HG03457 (cell line): ENCODE results near the gene MLLT3.

Source experiments
- ATAC-seq: cut with Tn5 transposase; IDR thresholded peaks from one replicate; pipeline ENCODE4 v1.9.1; 2021; ENCODE audit warnings: moderate number of reproducible peaks; ENCODE audit not compliant: unreplicated experiment

MLLT3 gene

GRCh38 chr9:20630241-20630943, 8.1 kb upstream of the MLLT3 start:
- no peak for ATAC-seq

DNA sequence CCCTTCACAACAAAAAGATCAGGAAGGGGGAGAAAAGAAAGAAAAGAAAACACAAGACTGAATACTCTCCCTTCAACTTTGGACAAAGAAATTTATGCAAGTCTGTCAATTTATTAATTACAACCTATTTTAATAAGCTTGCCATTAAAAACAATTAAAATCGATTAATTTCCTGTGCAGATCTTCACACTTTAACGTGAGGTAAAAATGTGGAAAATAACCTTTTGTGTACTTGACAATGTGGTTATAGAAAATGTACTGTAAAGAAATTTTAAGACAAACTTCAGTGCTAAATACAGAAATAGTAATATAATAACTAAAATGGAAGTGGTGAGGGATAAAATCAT, 2.7 kb upstream of the MLLT3 start:
- no peak for ATAC-seq

- ATAC-seq: no peak
Measured at GRCh38 chr9:20624201-20625002, 2.1 kb upstream of the MLLT3 start.

- ATAC-seq: no peak
Measured at GRCh38 chr9:20623748-20624124, 1.4 kb upstream of the MLLT3 start.

- peak; percentile 16 for ATAC-seq
Measured at GRCh38 chr9:20623021-20623747, 885 bp upstream of the MLLT3 start.

DNA sequence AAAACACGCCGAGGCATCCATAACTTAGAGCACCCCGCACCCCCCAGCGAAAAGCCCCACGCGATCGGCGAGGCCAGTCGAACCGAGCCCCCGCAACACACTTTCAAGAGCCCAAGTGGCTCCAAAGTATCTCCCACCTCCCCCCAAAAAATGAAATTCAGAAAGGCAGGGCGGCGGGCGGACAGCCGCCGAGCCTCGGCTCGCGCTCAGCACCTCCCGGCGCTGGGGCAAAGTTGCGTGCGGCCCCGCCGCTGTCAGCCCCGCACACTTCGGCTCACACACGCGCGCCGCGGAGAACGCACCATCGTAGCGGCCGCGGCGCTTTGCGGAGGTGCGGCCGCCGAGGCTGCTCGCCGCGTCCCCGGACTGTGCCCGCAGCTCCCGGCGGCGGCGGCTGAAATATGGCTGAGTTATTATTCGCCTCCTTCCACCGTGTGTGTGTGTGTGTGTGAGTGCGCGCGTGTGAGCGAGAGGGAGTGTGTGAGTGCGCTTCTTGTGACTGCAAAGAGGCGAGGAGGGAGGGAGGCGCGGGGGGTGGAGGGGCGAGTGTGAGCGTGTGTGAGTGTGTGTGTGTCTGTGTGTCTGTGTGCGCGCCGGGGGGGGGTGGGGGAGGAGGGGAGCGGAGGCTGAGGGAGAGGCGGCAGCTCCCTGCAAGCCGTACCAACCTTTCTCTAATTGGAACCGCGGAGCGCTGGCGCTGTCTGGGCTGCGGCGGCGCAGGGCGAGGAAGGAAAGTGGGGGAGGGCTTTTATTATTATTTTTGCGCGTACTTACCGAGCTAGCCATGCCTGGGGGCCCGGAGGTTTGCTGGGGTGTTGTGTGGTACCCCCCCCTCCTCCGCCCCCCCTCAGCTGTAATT, 599 bp downstream of the MLLT3 start:
- ATAC-seq: peak; percentile 0

DNA sequence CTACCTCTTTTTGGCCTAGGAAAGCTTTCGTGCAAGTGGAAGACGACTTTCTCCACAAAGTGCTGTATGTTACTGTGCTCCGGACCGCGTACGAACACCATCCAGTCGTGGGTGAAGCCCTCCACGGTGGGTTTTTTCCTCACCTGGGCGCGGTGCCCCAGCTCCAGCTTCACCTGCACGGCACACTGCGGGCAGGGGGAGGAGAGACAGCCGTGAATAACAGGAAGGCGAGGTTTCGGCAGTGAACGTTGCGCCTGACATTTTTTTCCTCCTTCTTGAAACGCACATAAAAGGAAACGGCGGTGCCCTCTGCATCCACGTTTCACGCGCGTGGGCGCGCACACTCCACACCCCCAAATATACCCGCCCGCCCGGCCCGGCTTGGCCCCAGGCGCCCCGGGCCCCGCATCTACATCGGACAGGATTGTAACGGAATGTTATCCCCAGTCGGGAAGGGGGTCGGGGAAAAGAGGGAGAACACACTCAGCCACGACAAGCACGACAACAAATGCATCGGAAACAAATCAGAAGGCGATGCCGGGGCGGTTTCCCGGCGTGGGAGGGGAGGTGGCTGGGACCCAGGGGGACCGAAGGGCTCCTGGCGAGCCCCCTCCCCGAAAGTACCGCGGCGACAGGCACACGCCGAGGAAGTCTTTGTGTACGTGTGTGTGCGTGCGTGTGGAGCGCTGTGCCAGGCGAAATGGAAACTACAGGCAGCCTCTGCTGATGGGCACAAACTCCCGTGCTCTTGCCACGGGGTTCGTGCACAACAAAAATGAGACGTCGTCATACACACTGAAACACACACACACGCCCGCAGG, 1.4 kb downstream of the MLLT3 start:
- no peak for ATAC-seq

DNA sequence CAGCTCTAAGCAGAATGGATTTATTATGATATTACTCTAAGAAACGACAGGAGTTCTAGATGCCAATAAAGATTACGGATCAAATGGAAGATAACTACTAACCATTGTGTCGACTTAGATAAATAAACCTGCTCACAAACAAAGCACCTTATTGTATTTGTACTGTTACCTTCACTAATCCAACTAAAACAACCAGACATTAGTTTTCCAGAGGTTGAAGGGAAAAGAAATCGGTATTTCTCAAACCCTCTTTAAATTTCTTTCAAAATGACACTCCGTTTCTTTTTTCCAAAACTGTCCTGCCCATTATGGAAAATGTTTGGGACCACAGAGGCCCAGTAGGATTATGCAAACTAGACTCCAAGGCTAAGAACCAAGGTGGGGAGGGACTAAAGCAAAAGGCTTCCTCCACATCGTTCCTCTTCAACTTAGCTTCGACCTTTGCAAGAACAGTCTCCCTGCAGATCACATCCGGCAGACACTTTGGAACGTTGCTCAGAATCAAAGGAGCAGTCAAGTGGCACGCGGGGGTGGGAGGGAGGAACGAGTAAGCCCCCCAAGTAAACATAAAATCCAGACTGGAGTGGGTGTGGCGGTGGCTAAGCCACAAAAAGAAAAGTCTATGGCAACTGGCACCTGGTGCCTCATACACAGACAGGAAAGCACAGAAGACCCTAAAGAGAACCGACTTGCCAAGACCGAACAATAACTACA, 2.7 kb downstream of the MLLT3 start:
- ATAC-seq: no peak

DNA sequence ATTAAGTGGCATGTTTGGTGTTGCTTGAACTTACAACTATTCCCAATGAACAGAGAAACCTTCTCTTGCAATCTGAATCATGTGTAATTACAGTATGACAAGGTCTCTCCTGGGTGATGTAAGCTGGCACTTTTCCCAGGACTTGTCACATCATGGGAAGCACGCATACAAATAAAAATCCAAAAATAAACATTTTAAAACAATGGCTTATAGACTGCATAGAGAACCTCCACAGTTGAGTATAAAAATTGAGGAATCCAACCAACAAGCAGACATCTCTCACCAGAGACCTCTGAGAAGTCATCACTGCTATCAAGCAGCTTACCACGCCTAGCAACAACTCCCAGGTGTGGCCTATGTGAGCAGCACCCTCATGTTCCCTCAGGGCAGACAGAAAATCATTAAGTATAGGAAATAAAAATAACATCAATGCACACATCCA, 3.9 kb downstream of the MLLT3 start:
- ATAC-seq: no peak

- ATAC-seq: no peak
Measured at GRCh38 chr9:20616808-20617207, 5.5 kb downstream of the MLLT3 start.

GRCh38 chr9:20614602-20615216, 7.6 kb downstream of the MLLT3 start:
- no peak for ATAC-seq

DNA sequence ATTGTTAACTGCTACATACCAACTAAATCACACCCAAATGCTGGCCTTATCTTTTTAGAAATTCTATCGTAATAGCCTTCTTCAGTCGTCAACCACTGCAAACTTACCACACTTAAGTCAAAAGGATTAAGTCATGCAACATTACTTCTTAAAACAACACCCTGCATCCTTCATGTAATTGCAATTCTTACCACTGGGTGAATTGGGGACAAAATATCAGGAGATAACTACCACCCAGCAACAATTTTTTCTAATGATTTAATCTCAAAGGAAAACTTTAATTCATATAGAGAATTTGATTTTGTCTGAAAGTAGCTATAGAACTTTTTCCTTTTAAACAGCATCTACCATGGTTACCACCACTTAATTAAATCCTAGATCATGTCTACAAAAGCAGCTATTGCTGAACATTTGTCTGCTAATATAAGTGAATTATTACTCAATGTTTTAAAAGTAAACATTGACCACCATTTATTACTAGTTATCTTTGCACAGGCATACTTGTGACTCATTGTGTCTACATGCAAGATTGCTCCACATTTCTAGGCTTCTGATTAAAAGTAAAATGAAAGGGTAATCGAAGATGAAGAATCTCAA, 10.5 kb downstream of the MLLT3 start:
- ATAC-seq: no peak

DNA sequence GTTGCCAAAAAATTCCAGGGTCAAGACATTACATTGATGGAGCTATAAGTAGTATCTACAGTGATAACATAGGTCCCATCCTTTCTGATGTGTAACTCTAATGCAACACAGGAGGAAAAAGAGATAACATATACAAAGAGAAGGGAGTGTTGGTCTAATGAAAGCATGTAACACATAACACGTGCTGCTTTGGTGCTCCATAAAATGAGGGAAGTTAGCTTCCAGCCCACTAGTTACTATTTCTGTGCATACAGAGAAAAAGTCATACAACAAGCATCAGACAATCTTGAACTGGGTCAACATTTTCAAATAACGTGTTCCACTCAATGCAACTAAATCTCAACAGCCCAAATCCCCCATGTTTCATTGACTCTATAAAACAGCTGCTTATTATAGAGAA, 11.7 kb downstream of the MLLT3 start:
- no peak for ATAC-seq

- no peak for ATAC-seq
Measured at GRCh38 chr9:20608582-20608981, 13.7 kb downstream of the MLLT3 start.

DNA sequence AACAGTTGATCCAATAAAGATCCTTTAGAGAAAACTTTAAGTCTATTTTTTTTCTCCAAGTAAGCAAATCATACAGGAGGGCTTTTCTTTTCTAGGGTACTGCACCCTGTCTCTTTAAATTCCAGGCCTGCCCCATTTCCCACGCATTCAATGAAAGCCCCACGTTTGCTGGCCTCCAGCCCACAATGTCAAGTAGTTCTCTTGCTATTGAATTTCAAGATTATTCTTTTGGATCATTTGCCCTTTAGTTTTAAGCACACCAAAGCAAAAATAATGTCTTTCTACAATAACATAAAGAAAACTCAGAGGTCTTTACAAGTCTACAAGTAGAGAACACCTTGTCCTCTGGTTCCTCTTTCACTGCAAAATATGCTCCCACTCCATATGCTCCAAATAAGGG, 15.6 kb downstream of the MLLT3 start:
- ATAC-seq: no peak

DNA sequence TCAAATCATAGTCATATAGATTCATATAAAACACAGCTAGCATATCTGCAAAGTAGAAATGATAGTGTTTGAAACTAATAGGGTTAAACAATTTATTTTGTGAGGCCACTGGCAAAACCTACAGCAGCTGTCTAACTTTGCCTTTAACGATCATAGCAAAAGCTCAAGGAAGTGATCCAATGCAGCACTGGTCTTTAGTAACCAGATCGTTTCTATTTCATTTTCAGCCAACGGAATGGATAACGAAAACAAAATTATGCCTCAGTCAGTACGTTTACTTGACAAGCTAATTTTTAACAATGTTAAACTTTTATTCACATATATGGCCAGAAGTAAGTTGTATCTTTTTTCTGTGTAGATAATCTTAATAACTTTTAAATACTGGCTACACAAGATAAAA, 17.7 kb downstream of the MLLT3 start:
- ATAC-seq: peak; percentile 73

DNA sequence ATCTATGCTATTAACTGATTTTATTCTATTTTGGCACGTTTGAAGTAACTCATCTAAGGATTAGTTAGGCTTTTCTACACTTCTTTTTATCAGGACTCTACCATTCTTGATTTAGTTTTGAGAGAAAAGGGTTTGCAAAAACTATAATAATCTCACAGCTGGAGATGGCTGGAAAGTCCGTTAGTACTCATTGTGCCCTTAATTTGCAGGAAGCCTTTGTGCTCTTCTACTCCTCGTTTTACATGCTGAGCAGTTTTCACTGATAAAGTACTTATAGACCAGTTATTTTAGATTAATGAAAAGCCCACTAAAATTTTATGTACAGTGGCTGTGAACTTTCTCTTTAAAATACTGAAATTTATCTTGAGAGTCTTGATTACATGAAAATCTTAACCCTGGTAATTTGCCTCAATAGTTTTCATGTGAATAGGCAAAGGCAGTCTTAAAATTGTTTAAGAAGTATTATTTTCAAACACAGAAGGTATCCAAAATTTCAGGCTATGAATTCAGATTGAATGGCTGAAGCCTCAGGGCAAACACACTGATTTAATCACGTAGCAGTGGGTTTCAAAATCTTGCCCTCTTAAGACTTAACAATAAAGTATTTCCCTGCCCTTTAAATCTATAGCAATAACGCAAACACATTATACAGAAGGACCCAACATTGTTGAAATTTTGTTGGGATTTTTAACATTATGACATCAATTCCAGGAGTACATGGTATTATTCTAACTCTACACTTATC, 18.6 kb downstream of the MLLT3 start:
- ATAC-seq: no peak

DNA sequence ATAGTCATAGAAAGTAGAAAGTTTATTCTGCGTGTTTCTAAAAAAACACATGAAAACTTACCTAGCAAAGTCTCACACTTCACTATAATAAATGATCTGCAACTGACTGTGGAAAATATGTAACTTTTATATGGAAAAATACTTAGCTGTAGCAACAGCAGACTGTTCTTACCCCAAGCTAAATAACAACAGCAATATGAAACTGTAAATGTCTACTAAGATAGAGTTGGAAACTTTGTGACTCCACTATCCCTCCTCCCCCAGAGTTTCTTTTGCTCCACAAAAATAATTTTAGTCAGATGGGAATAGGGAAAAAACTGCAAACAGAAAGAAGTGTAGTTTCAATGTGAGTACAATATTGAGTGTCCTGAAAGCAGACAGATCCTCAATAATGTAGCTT, 21.0 kb downstream of the MLLT3 start:
- no peak for ATAC-seq
